ENCODE results near the gene BIN1.

The BIN1 gene

DNA sequence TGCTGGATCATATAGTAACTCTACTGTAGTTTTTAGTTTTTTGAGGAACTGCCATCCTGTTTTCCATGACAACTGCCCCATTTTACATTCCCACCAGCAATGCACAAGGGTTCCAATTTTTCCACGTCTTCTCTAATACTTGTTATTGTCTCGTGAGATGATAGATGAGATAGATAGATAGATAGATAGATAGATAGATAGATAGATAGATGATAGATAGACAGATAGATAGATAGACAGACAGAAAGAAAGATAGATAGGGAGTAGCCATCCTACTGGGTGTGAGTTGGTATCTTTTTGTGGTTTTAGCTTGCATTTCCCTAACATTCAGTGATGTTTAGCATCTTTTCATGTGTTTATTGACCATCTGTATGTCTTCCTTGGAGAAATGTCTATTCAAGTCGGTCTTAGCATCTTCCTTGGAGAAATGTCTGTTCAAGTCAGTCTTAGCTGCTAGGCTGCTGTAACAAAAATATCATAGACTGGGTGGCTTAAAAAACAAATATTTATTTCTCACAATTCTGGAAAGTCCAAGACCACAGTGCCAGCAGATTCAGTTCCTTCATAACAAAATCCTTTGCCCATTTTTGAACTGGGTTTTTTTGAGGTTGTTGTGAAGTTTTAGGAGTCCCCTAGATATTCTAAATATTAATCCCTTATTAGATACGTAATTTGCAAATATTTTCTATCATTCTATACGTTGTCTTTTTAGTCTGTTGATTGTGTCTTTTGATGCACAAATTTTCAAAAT lies 98.5 kb downstream of the BIN1 start:
- no peak for TF ChIP-seq CTCF (IDR thresholded peaks at IDR 0.05; ENCODE audit: extremely low read depth, insufficient read depth, missing control alignments)
- DNase-seq (ENCODE audit: low spot score), result no peak
- in situ Hi-C loops (cut with MboI; ENCODE audit: low pct_unique_long_range_greater_than_20kb, low sequenced_read_pairs, unreplicated experiment), result no loop called here

- DNase-seq (ENCODE audit: low spot score), result no peak
- in situ Hi-C loops (cut with MboI; ENCODE audit: low pct_unique_long_range_greater_than_20kb, low sequenced_read_pairs, unreplicated experiment), result no loop called here
- TF ChIP-seq CTCF (IDR thresholded peaks at IDR 0.05; ENCODE audit: extremely low read depth, insufficient read depth, missing control alignments), result no peak
These were observed 99.3 kb downstream of the BIN1 start for GRCh38 chr2:127007652-127008051.

GRCh38 chr2:127006962-127007361 lies 100.0 kb downstream of the BIN1 start:
- in situ Hi-C loops (cut with MboI; ENCODE audit: low pct_unique_long_range_greater_than_20kb, low sequenced_read_pairs, unreplicated experiment), result no loop called here
- no peak for DNase-seq (ENCODE audit: low spot score)
- no peak for TF ChIP-seq CTCF (IDR thresholded peaks at IDR 0.05; ENCODE audit: extremely low read depth, insufficient read depth, missing control alignments)

GRCh38 chr2:127004893-127005600 lies 101.9 kb downstream of the BIN1 start:
- no peak for TF ChIP-seq CTCF (IDR thresholded peaks at IDR 0.05; ENCODE audit: extremely low read depth, insufficient read depth, missing control alignments)
- no peak for DNase-seq (ENCODE audit: low spot score)
- in situ Hi-C loops (cut with MboI; ENCODE audit: low pct_unique_long_range_greater_than_20kb, low sequenced_read_pairs, unreplicated experiment), result no loop called here

- DNase-seq (ENCODE audit: low spot score), result no peak
- in situ Hi-C loops (cut with MboI; ENCODE audit: low pct_unique_long_range_greater_than_20kb, low sequenced_read_pairs, unreplicated experiment), result no loop called here
- no peak for TF ChIP-seq CTCF (IDR thresholded peaks at IDR 0.05; ENCODE audit: extremely low read depth, insufficient read depth, missing control alignments)
These were observed 103.7 kb downstream of the BIN1 start for GRCh38 chr2:127003070-127003800.

GRCh38 chr2:127001751-127002150 lies 105.2 kb downstream of the BIN1 start:
- in situ Hi-C loops (cut with MboI; ENCODE audit: low pct_unique_long_range_greater_than_20kb, low sequenced_read_pairs, unreplicated experiment), result no loop called here
- DNase-seq (ENCODE audit: low spot score), result no peak

More at GRCh38 chr2:127001751-127002150, 105.2 kb downstream of the BIN1 start:
- TF ChIP-seq CTCF (IDR thresholded peaks at IDR 0.05; ENCODE audit: extremely low read depth, insufficient read depth, missing control alignments), result no peak
